IMR-90 (cell line): ENCODE measurements around the gene SERPINB2.

ENCODE experiments used
- BHLHE40 ChIP-seq: fragments of 150-350 bp; IDR thresholded peaks from 2 replicates; pipeline ENCODE4 v1.6.1; 2016; ENCODE audit warnings: mild to moderate bottlenecking, low read depth, low read length
- CEBPB ChIP-seq: IDR thresholded peaks from 2 replicates; pipeline ENCODE4 v1.6.1; 2012; ENCODE audit warnings: low read depth, low read length, improper control_type of control experiment
- CHD1 ChIP-seq: IDR thresholded peaks from 2 replicates; pipeline ENCODE4 v1.6.1; 2012; ENCODE audit warnings: low read depth, low read length, improper control_type of control experiment
- CTCF ChIP-seq: conservative IDR thresholded peaks from 2 replicates; pipeline ENCODE4 v1.5.1; 2012; ENCODE audit warnings: mild to moderate bottlenecking, low read depth, low read length, improper control_type of control experiment
- ELK1 ChIP-seq: fragments of 150-350 bp; IDR thresholded peaks from 2 replicates; pipeline ENCODE4 v1.6.1; 2016; ENCODE audit warnings: low read depth, mild to moderate bottlenecking, low read length, moderate library complexity, borderline replicate concordance
- FOS ChIP-seq: fragments of 150-350 bp; IDR thresholded peaks from 2 replicates; pipeline ENCODE4 v1.6.1; 2016; ENCODE audit warnings: low read depth, low read length
- MAFK ChIP-seq: IDR thresholded peaks from 2 replicates; pipeline ENCODE4 v1.6.1; 2012; ENCODE audit warnings: low read depth, low read length, improper control_type of control experiment
- MAZ ChIP-seq: IDR thresholded peaks from 2 replicates; pipeline ENCODE4 v1.6.1; 2012; ENCODE audit warnings: low read depth, mild to moderate bottlenecking, low read length, improper control_type of control experiment, moderate library complexity, borderline replicate concordance
- MXI1 ChIP-seq: IDR thresholded peaks from 2 replicates; pipeline ENCODE4 v1.6.1; 2012; ENCODE audit warnings: low read depth, mild to moderate bottlenecking, low read length, moderate library complexity, borderline replicate concordance
- POLR2A ChIP-seq: IDR thresholded peaks from 2 replicates; pipeline ENCODE4 v1.6.1; 2012; ENCODE audit warnings: mild to moderate bottlenecking, low read depth, low read length
- RAD21 ChIP-seq: IDR thresholded peaks from 2 replicates; pipeline ENCODE4 v1.6.1; 2012; ENCODE audit warnings: low read length, improper control_type of control experiment
- RCOR1 ChIP-seq: IDR thresholded peaks from 2 replicates; pipeline ENCODE4 v1.6.1; 2012; ENCODE audit warnings: mild to moderate bottlenecking, low read length, improper control_type of control experiment; ENCODE audit not compliant: insufficient replicate concordance
- RFX5 ChIP-seq: IDR thresholded peaks from 2 replicates; pipeline ENCODE4 v1.8.0; 2012; ENCODE audit warnings: low read depth, mild to moderate bottlenecking, low read length, moderate library complexity
- SMC3 ChIP-seq: fragments of 150-350 bp; IDR thresholded peaks from 2 replicates; pipeline ENCODE4 v1.6.1; 2016; ENCODE audit warnings: low read depth, mild to moderate bottlenecking, antibody characterized with exemption, low read length, moderate library complexity

GRCh38 chr18:63878343-63878742 lies 9.2 kb upstream of the SERPINB2 start:
- TF ChIP-seq RFX5 (no peak), CTCF (no peak), BHLHE40 (no peak), POLR2A (no peak), MXI1 (no peak), SMC3 (no peak), RCOR1 (no peak), RAD21 (no peak), FOS (no peak), CHD1 (no peak), MAZ (no peak), MAFK (no peak), CEBPB (peak; percentile 94), ELK1 (no peak)
